GM23338 (cell line): ENCODE results near the gene RNF32. TPM values are rescaled to one million over a fixed set of nuclear protein-coding genes. Genes with fewer than 3 reads are reported as not detected.

Experiments used
- ATAC-seq: fragments of 200-7000 bp; cut with Tn5 transposase; 3 replicates; pipeline ENCODE4 v1.9.1; 2020
- DNase-seq: peaks from one replicate; pipeline ENCODE4 v3.0.0-alpha.2; 2015; ENCODE audit warnings: low spot score
- H2AFZ ChIP-seq: fragments of 200-600 bp; sonication (generic); 2 replicates; pipeline ENCODE4 v1.8.0; 2016; ENCODE audit warnings: antibody characterized with exemption, mild to moderate bottlenecking, moderate library complexity
- H3F3A ChIP-seq: fragments of 200-600 bp; sonication (generic); replicated peaks from 2 replicates; pipeline ENCODE4 v1.8.0; 2017; ENCODE audit warnings: antibody characterized with exemption, mixed run types, low read depth
- H3K27ac ChIP-seq: fragments of 200-600 bp; sonication (generic); 2 replicates; pipeline ENCODE4 v1.6.1; 2016; ENCODE audit warnings: low read depth
- H3K27me3 ChIP-seq: fragments of 200-600 bp; sonication (generic); 2 replicates; pipeline ENCODE4 v1.8.0; 2016; ENCODE audit warnings: mild to moderate bottlenecking, mixed run types, moderate library complexity; ENCODE audit not compliant: insufficient read depth
- H3K36me3 ChIP-seq: fragments of 200-600 bp; sonication (generic); 2 replicates; pipeline ENCODE4 v1.8.0; 2016; ENCODE audit warnings: mild to moderate bottlenecking; ENCODE audit not compliant: insufficient read depth
- H3K4me1 ChIP-seq: fragments of 200-600 bp; sonication (generic); 2 replicates; pipeline ENCODE4 v1.8.0; 2016; ENCODE audit warnings: mild to moderate bottlenecking, moderate library complexity; ENCODE audit not compliant: insufficient read depth
- H3K4me2 ChIP-seq: fragments of 200-600 bp; sonication (generic); 2 replicates; pipeline ENCODE4 v1.7.1; 2017; ENCODE audit warnings: mixed run types
- H3K4me3 ChIP-seq: fragments of 200-600 bp; sonication (generic); 2 replicates; pipeline ENCODE4 v1.6.1; 2016; ENCODE audit warnings: mixed run types
- H3K79me2 ChIP-seq: fragments of 200-600 bp; sonication (generic); replicated peaks from 2 replicates; pipeline ENCODE4 v1.8.0; 2017; ENCODE audit warnings: mild to moderate bottlenecking; ENCODE audit not compliant: insufficient read depth
- H3K9me2 ChIP-seq: fragments of 200-600 bp; sonication (generic); 2 replicates; pipeline ENCODE4 v1.8.0; 2017; ENCODE audit not compliant: insufficient read depth
- H4K20me1 ChIP-seq: fragments of 200-600 bp; sonication (generic); replicated peaks from 2 replicates; pipeline ENCODE4 v1.8.0; 2017; ENCODE audit warnings: mild to moderate bottlenecking; ENCODE audit not compliant: insufficient read depth
- H3K27ac Mint-ChIP-seq: 2 replicates; pipeline ENCODE4 v1.8.0; 2020; ENCODE audit warnings: inconsistent platforms, mild to moderate bottlenecking, moderate library complexity, mixed read lengths
- H3K27me3 Mint-ChIP-seq: 3 replicates; pipeline ENCODE4 v1.8.0; 2022; ENCODE audit warnings: low read depth, mild to moderate bottlenecking, moderate library complexity, mixed read lengths, inconsistent platforms; ENCODE audit not compliant: insufficient read depth, poor library complexity
- H3K36me3 Mint-ChIP-seq: 3 replicates; pipeline ENCODE4 v1.8.0; 2021; ENCODE audit warnings: low read depth, mild to moderate bottlenecking, inconsistent platforms, moderate library complexity, mixed read lengths
- H3K4me1 Mint-ChIP-seq: 3 replicates; pipeline ENCODE4 v1.8.0; 2020; ENCODE audit warnings: mild to moderate bottlenecking, inconsistent platforms, mixed read lengths
- H3K4me3 Mint-ChIP-seq: 3 replicates; pipeline ENCODE4 v1.8.0; 2021; ENCODE audit warnings: moderate library complexity, mild to moderate bottlenecking, inconsistent platforms, mixed read lengths
- H3K9me3 Mint-ChIP-seq: 3 replicates; pipeline ENCODE4 v1.8.0; 2020; ENCODE audit warnings: moderate library complexity, mild to moderate bottlenecking, inconsistent platforms, mixed read lengths
- CREB1 ChIP-seq: fragments of 250-450 bp; sonication (Bioruptor Pico); IDR thresholded peaks from 2 replicates; pipeline ENCODE4 v1.5.0; 2020; ENCODE audit warnings: low read depth, mild to moderate bottlenecking, moderate library complexity
- CTCF ChIP-seq, 2 experiments: fragments of 200-600 bp in 1 of 2; sonication (generic) in 1 of 2; conservative IDR thresholded peaks; 2 replicates each; pipeline versions ENCODE4 v1.5.1 to v1.6.1; 2016 to 2017; ENCODE audit warnings: antibody characterized with exemption in 2 of 2, low read depth in 2 of 2, mild to moderate bottlenecking in 2 of 2, moderate library complexity in 1 of 2
- EZH2 ChIP-seq: fragments of 200-600 bp; sonication (generic); IDR thresholded peaks from one replicate; pipeline ENCODE4 v1.8.0; 2017; ENCODE audit warnings: antibody characterized with exemption, mild to moderate bottlenecking, low read depth; ENCODE audit not compliant: unreplicated experiment
- EZH2phosphoT487 ChIP-seq: fragments of 200-600 bp; sonication (generic); IDR thresholded peaks from one replicate; pipeline ENCODE4 v1.8.1; 2018; ENCODE audit warnings: antibody characterized with exemption; ENCODE audit not compliant: unreplicated experiment
- JUNB ChIP-seq: IDR thresholded peaks from one replicate; pipeline ENCODE4 v1.6.1; 2016; ENCODE audit warnings: antibody characterized with exemption; ENCODE audit not compliant: unreplicated experiment
- NANOG ChIP-seq: IDR thresholded peaks from 2 replicates; pipeline ENCODE4 v1.6.1; 2016; ENCODE audit warnings: antibody characterized with exemption, borderline replicate concordance
- POLR2AphosphoS5 ChIP-seq: IDR thresholded peaks from 2 replicates; pipeline ENCODE4 v1.6.1; 2016; ENCODE audit warnings: antibody characterized with exemption, low read depth
- REST ChIP-seq: IDR thresholded peaks from one replicate; pipeline ENCODE4 v1.6.1; 2018; ENCODE audit warnings: antibody characterized with exemption; ENCODE audit not compliant: unreplicated experiment
- polyA plus RNA-seq: library from polyadenylated mRNA; unstranded; fragments of >200 nt; fragmentation: Nextera tagmentation; extraction: Ambion mirVana; gene quantifications from 2 replicates; pipeline ENCODE4 v1.2.1, GENCODE V29; 2016
- total RNA-seq: library from RNA; depleted of rRNA; stranded (reverse); fragments of >200 nt; shearing (Covaris generic); gene quantifications from 2 replicates; pipeline ENCODE4 v1.2.3, GENCODE V29; 2014

Gene RNF32
- total and polyA plus RNA-seq, 2 experiments from 2014 or later: 0.56 to 2.0 TPM

- no peak for TF ChIP-seq REST
- no peak for TF ChIP-seq CREB1 (CRISPR knock-in tag)
- TF ChIP-seq NANOG: no peak
Measured at GRCh38 chr7:156677374-156678054, 36.9 kb downstream of the RNF32 start (continued).

GRCh38 chr7:156680281-156680680 lies 39.7 kb downstream of the RNF32 start:
- H3K4me2 ChIP-seq: no peak overlapping the region
- Mint-ChIP-seq H3K9me3 (no peaks in the 10 kb centered on the region), H3K4me1 (peaks cover 6% of the 10 kb centered on the region), H3K36me3 (peaks cover 18% of the 10 kb centered on the region), H3K4me3 (no peak overlapping the region), H3K27me3 (peaks cover 6% of the 10 kb centered on the region), H3K27ac (no peak overlapping the region)
- 0 out of 2 replicates have a peak, but pooled peaks cover 4% of the 10 kb centered on the region for H4K20me1 ChIP-seq
- no peaks in the 10 kb centered on the region for H3K9me2 ChIP-seq
- H3K79me2 ChIP-seq: no peaks in the 10 kb centered on the region
- H3K4me1 ChIP-seq: no peaks in the 10 kb centered on the region
- ATAC-seq (no peak), DNase-seq (no peak)
- H3K4me3 ChIP-seq: no peak overlapping the region
- H3K27me3 ChIP-seq: no peaks in the 10 kb centered on the region
- H2AFZ ChIP-seq: no peak overlapping the region
- peaks cover 7% of the 10 kb centered on the region; the same call in 1 of the 2 replicates for H3K36me3 ChIP-seq
- H3F3A ChIP-seq: no peaks in the 10 kb centered on the region
- no peak overlapping the region for H3K27ac ChIP-seq
- no peak for TF ChIP-seq EZH2phosphoT487
- no peak for TF ChIP-seq POLR2AphosphoS5
- no peak for TF ChIP-seq JUNB
- no peak for TF ChIP-seq NANOG
- TF ChIP-seq REST: no peak
- TF ChIP-seq EZH2: no peak
- TF ChIP-seq CTCF (conservative IDR thresholded peaks at IDR 0.05; ENCODE audit: low read depth in 2 of 2): no peak
